ENCODE data around the gene AMPD2.

GRCh38 chr1:109620841-109621286 is 1.2 kb downstream of the AMPD2 start:
- TF ChIP-seq SPI1 (IDR thresholded peaks at IDR 0.05; ENCODE audit: borderline replicate concordance, low read depth, low read length) (peak; percentile 53; the same call in 1 of the 2 replicates), ZBTB1 (CRISPR knock-in tag; IDR thresholded peaks at IDR 0.05; ENCODE audit: borderline replicate concordance, low read depth) (no peak), PTBP1 (IDR thresholded peaks at IDR 0.05; ENCODE audit: low read depth, low read length) (no peak), SNRNP70 (optimal IDR thresholded peaks at IDR 0.05; ENCODE audit: low read depth, low read length) (no peak), RFX5 (IDR thresholded peaks at IDR 0.05; ENCODE audit: low read depth, low read length) (no peak), YY1 (IDR thresholded peaks at IDR 0.05; ENCODE audit: borderline replicate concordance in 1 of 3, control insufficient read depth in 1 of 3, extremely low read depth in 1 of 3, insufficient read depth in 3 of 3, insufficient read length in 1 of 3, insufficient replicate concordance in 2 of 3, low read depth in 1 of 3, low read length in 2 of 3) (peak in 2 of 3 experiments; percentile 17 to 62), TARDBP (IDR thresholded peaks at IDR 0.05) (no peak), SFPQ (IDR thresholded peaks at IDR 0.05; ENCODE audit: low read depth, low read length) (no peak), RAD51 (IDR thresholded peaks at IDR 0.05; ENCODE audit: borderline replicate concordance, low read depth) (no peak), FOSL1 (tag; conservative IDR thresholded peaks at IDR 0.05) (no peak), CBX1 (IDR thresholded peaks at IDR 0.05; ENCODE audit: low read depth) (no peak)
